HL-60 (cell line): ENCODE measurements around the gene RPL5.

Experiments
- DNase-seq, 2 experiments: peaks; one replicate each; pipeline ENCODE4 v3.0.0-alpha.2; 2010 to 2020; ENCODE audit warnings: low read depth in 1 of 2, low spot score in 1 of 2
- H3K27ac ChIP-seq: fragments of 250-450 bp; sonication (Bioruptor Pico); replicated peaks from 2 replicates; pipeline ENCODE4 v1.5.1; 2020; ENCODE audit warnings: mild to moderate bottlenecking, moderate library complexity
- H3K27me3 ChIP-seq: fragments of 250-450 bp; sonication (Bioruptor Pico); 2 replicates; pipeline ENCODE4 v1.5.1; 2021; ENCODE audit warnings: mild to moderate bottlenecking, moderate library complexity; ENCODE audit not compliant: insufficient read depth, poor library complexity, severe bottlenecking
- H3K4me3 ChIP-seq: replicated peaks from 2 replicates; pipeline ENCODE4 v1.5.1; 2011; ENCODE audit warnings: mild to moderate bottlenecking, control low read depth, low read length; ENCODE audit not compliant: insufficient read depth
- CTCF ChIP-seq: IDR thresholded peaks from one replicate; pipeline ENCODE4 v1.5.1; 2011; ENCODE audit warnings: low read length, control low read depth, inconsistent platforms; ENCODE audit not compliant: insufficient read depth
- GABPA ChIP-seq: IDR thresholded peaks from 2 replicates; pipeline ENCODE4 v1.6.1; 2012; ENCODE audit warnings: low read depth
- POLR2AphosphoS5 ChIP-seq: IDR thresholded peaks from 2 replicates; pipeline ENCODE4 v1.6.1; 2012; ENCODE audit warnings: low read depth
- SPI1 ChIP-seq: IDR thresholded peaks from 2 replicates; pipeline ENCODE4 v1.6.1; 2012; ENCODE audit warnings: low read depth, mild to moderate bottlenecking, borderline replicate concordance
- TF ChIP-seq, protein P1 (sequence below): IDR thresholded peaks from 2 replicates; pipeline ENCODE4 v1.6.1; 2012; ENCODE audit warnings: low read depth; ENCODE audit not compliant: insufficient replicate concordance

Gene RPL5

DNA sequence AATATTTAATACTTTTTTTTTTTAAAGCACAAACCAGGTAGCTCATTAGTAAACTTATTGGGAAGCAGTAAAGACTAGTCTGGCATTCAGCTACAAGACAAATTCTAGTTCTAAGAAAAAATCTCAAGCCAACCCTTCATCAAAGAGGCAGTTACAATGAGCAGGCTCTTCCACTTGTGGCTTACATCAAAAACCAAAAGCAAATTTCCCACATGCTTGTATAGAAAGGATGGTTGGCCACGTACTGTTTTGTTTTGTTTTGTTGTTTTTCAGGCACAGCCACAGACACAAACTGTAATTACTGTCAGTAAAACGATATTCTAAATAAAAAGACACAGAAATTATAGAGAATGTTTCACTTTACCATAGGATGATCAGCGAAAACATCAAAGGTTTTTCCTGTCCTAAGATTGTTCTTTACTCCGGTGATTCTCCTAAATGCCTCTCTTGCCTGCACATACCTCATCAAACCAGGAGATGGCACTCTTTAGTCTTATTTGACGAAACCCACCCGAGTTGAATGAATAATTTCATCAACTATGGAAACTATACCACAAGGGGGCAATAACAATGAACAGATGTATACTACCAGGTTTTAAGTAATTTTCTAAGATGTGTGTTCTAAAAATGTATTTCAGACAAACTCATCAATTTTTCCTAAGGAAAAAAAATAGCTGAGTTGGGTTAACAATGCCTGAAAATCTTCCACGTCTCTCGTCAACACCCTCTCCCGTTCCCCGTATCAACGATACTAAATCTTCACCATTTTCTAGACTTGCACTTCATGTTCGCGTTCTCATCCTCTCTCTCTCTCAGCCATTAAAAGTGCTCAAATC lies 26.9 kb downstream of the RPL5 start:
- no peak for TF ChIP-seq POLR2AphosphoS5
- TF ChIP-seq CTCF, result peak; percentile 88
- Histone ChIP-seq H3K4me3 (no peak overlapping the region), H3K27ac (no peak overlapping the region), H3K27me3 (no peaks in the 10 kb centered on the region)
- DNase-seq, result peak in 1 of 2 experiments; percentile 64

DNA sequence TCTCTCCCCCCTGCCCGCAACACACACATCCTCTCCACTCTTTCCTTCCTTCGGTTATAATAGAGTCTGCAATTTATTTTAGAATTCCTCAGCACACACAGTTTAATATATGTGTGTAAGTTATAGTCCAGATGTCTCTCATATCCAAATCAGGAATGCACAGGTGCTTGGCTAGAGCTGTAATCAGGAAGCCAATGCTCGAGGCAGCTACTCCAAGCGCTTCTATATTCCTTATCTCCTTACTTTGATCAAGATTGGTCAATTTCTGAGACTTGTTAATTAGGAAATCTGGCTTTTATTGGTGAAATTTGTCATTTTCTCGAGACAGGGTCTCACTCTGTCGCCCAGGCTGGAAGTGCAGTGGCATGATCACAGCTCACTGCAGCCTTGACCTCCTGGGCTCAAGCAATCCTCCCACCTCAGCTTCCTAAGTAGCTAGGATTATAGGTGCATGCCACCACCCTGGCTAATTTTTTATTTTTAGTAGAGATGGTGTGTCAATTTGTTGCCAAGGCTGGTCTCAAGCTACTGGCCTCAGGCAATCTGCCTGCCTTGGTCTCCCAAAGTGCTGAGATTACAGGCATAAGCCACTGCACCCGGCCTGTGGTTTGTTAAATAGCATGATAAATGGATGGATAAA lies 27.7 kb downstream of the RPL5 start:
- DNase-seq, result no peak
- TF ChIP-seq, protein P1, sequence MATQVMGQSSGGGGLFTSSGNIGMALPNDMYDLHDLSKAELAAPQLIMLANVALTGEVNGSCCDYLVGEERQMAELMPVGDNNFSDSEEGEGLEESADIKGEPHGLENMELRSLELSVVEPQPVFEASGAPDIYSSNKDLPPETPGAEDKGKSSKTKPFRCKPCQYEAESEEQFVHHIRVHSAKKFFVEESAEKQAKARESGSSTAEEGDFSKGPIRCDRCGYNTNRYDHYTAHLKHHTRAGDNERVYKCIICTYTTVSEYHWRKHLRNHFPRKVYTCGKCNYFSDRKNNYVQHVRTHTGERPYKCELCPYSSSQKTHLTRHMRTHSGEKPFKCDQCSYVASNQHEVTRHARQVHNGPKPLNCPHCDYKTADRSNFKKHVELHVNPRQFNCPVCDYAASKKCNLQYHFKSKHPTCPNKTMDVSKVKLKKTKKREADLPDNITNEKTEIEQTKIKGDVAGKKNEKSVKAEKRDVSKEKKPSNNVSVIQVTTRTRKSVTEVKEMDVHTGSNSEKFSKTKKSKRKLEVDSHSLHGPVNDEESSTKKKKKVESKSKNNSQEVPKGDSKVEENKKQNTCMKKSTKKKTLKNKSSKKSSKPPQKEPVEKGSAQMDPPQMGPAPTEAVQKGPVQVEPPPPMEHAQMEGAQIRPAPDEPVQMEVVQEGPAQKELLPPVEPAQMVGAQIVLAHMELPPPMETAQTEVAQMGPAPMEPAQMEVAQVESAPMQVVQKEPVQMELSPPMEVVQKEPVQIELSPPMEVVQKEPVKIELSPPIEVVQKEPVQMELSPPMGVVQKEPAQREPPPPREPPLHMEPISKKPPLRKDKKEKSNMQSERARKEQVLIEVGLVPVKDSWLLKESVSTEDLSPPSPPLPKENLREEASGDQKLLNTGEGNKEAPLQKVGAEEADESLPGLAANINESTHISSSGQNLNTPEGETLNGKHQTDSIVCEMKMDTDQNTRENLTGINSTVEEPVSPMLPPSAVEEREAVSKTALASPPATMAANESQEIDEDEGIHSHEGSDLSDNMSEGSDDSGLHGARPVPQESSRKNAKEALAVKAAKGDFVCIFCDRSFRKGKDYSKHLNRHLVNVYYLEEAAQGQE, result no peak
- TF ChIP-seq CTCF (no peak), SPI1 (no peak), POLR2AphosphoS5 (no peak), GABPA (no peak)
- Histone ChIP-seq H3K27me3 (no peaks in the 10 kb centered on the region), H3K27ac (no peak overlapping the region), H3K4me3 (no peak overlapping the region)

GRCh38 chr1:92862605-92863004 lies 30.8 kb downstream of the RPL5 start:
- Histone ChIP-seq H3K27me3 (no peaks in the 10 kb centered on the region), H3K4me3 (no peak overlapping the region), H3K27ac (no peak overlapping the region)
- TF ChIP-seq POLR2AphosphoS5, result no peak
- no peak for TF ChIP-seq SPI1
- TF ChIP-seq, protein P1, result no peak
- no peak for TF ChIP-seq CTCF
- DNase-seq, result no peak

GRCh38 chr1:92864131-92864530 lies 32.3 kb downstream of the RPL5 start:
- Histone ChIP-seq H3K27ac (no peak overlapping the region), H3K4me3 (no peak overlapping the region), H3K27me3 (no peaks in the 10 kb centered on the region)
- no peak for DNase-seq
- TF ChIP-seq CTCF, result no peak
- TF ChIP-seq POLR2AphosphoS5, result no peak
- TF ChIP-seq GABPA, result no peak
- TF ChIP-seq, protein P1, result no peak
- no peak for TF ChIP-seq SPI1
